Trophoblast cell (in vitro differentiated cells and primary cell): ENCODE results near the gene ZBTB7C.

ENCODE experiments used
- DNase-seq, 2 donors: peaks; one replicate each; pipeline ENCODE4 v3.0.0-alpha.2; 2016
- H2AFZ ChIP-seq: 2 replicates; pipeline ENCODE4 v1.6.1; 2013; ENCODE audit warnings: low read length, moderate library complexity, mild to moderate bottlenecking; ENCODE audit not compliant: insufficient read depth, poor library complexity
- H2AK5ac ChIP-seq: 2 replicates; pipeline ENCODE4 v1.6.1; 2013; ENCODE audit warnings: mild to moderate bottlenecking, low read length
- H2BK120ac ChIP-seq: 2 replicates; pipeline ENCODE4 v1.6.1; 2013; ENCODE audit warnings: low read length, mild to moderate bottlenecking, moderate library complexity; ENCODE audit not compliant: insufficient read depth, poor library complexity
- H2BK12ac ChIP-seq: 2 replicates; pipeline ENCODE4 v1.6.1; 2013; ENCODE audit warnings: mild to moderate bottlenecking, low read length, moderate library complexity
- H2BK5ac ChIP-seq: 2 replicates; pipeline ENCODE4 v1.6.1; 2013; ENCODE audit warnings: low read length, low read depth, moderate library complexity, mild to moderate bottlenecking; ENCODE audit not compliant: poor library complexity
- H3K14ac ChIP-seq: 2 replicates; pipeline ENCODE4 v1.6.1; 2013; ENCODE audit warnings: mild to moderate bottlenecking, low read length
- H3K18ac ChIP-seq: 2 replicates; pipeline ENCODE4 v1.6.1; 2013; ENCODE audit warnings: mild to moderate bottlenecking, low read length
- H3K23ac ChIP-seq: 2 replicates; pipeline ENCODE4 v1.6.1; 2013; ENCODE audit warnings: low read length
- H3K27ac ChIP-seq: 2 replicates; pipeline ENCODE4 v1.5.1; 2013; ENCODE audit warnings: low read depth, mild to moderate bottlenecking, inconsistent platforms, low read length, moderate library complexity
- H3K27me3 ChIP-seq: 2 replicates; pipeline ENCODE4 v1.6.1; 2013; ENCODE audit warnings: inconsistent platforms, mild to moderate bottlenecking, low read length, moderate library complexity; ENCODE audit not compliant: insufficient read depth
- H3K36me3 ChIP-seq, 2 experiments: 1 replicate in 1 of 2; 2 replicates in 1 of 2; pipeline ENCODE4 v1.6.1; 2013; ENCODE audit warnings: low read length in 2 of 2, mild to moderate bottlenecking in 2 of 2, moderate library complexity in 1 of 2; ENCODE audit not compliant: insufficient read depth in 2 of 2, control insufficient read depth in 1 of 2
- H3K4ac ChIP-seq: 2 replicates; pipeline ENCODE4 v1.6.1; 2013; ENCODE audit warnings: low read depth, mild to moderate bottlenecking, low read length, moderate library complexity
- H3K4me1 ChIP-seq, 2 experiments: 1 replicate in 1 of 2; 2 replicates in 1 of 2; pipeline ENCODE4 v1.6.1; 2013; ENCODE audit warnings: low read length in 2 of 2, mild to moderate bottlenecking in 2 of 2, moderate library complexity in 1 of 2; ENCODE audit not compliant: insufficient read depth in 2 of 2, control insufficient read depth in 1 of 2
- H3K4me2 ChIP-seq: 2 replicates; pipeline ENCODE4 v1.6.1; 2013; ENCODE audit warnings: inconsistent platforms, mild to moderate bottlenecking, low read length, moderate library complexity
- H3K4me3 ChIP-seq: 2 replicates; pipeline ENCODE4 v1.5.1; 2013; ENCODE audit warnings: mild to moderate bottlenecking, low read depth, low read length, inconsistent platforms
- H3K79me1 ChIP-seq: one replicate; pipeline ENCODE4 v1.6.1; 2013; ENCODE audit warnings: low read length
- H3K79me2 ChIP-seq: 2 replicates; pipeline ENCODE4 v1.6.1; 2013; ENCODE audit warnings: low read length, mild to moderate bottlenecking; ENCODE audit not compliant: control insufficient read depth, insufficient read depth, poor library complexity
- H3K9ac ChIP-seq: 2 replicates; pipeline ENCODE4 v1.6.1; 2013; ENCODE audit warnings: mild to moderate bottlenecking, low read length
- H3K9me3 ChIP-seq: 2 replicates; pipeline ENCODE4 v1.6.1; 2013; ENCODE audit warnings: low read depth, mild to moderate bottlenecking, control low read depth, inconsistent platforms, low read length; ENCODE audit not compliant: insufficient read depth
- H4K12ac ChIP-seq: 2 replicates; pipeline ENCODE4 v1.6.1; 2013; ENCODE audit warnings: low read depth, mild to moderate bottlenecking, low read length, moderate library complexity
- H4K8ac ChIP-seq: 2 replicates; pipeline ENCODE4 v1.6.1; 2013; ENCODE audit warnings: low read depth, mild to moderate bottlenecking, low read length, moderate library complexity
- H4K91ac ChIP-seq: one replicate; pipeline ENCODE4 v1.6.1; 2013; ENCODE audit warnings: low read depth, mild to moderate bottlenecking, low read length, moderate library complexity
- WGBS: extraction: QIAGEN DNeasy Blood & Tissue Kit; methylation state at CpG from one replicate; pipeline ENCODE4 v1.1.7; 2013; ENCODE audit warnings: missing lambda C conversion rate; ENCODE audit not compliant: insufficient read length, insufficient coverage; ENCODE audit errors: extremely low coverage; 5-methylcytosine and 5-hydroxymethylcytosine counted together

The ZBTB7C gene

DNA sequence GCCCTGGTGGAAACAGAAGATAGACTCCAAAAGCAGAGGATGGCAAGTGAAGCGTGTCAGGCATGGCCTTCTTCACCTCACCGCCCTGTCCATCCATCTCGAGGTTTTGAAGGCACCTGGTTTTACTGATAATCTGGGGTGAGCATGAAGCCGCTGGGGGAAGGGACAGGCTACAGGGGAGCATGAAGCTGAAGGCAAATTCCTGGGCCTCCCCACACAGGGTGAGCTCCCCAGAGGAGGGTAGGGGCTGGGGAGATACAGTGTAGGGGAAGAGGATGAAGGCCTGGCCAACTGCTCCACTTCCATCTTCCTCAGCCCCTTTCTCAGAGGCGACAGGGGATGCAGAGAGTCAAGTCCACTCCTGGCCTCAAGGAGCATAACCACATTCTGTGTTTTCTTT is 250.5 kb downstream of the ZBTB7C start:
- Histone ChIP-seq H3K9me3 (no peaks in the 10 kb centered on the region), H3K14ac (no peak overlapping the region), H3K4me3 (no peak overlapping the region), H3K18ac (no peak overlapping the region), H3K4me1 (peaks cover 9 to 10% of the 10 kb centered on the region in 2 experiments), H2BK120ac (no peak overlapping the region), H2AK5ac (no peak overlapping the region), H4K8ac (no peak overlapping the region), H3K9ac (no peak overlapping the region), H4K91ac (no peak overlapping the region), H3K23ac (no peak overlapping the region), H2AFZ (no peak overlapping the region), H4K12ac (no peak overlapping the region), H2BK5ac (no peak overlapping the region), H3K36me3 (no peaks in the 10 kb centered on the region), H3K27me3 (no peaks in the 10 kb centered on the region), H3K79me1 (peaks cover 10% of the 10 kb centered on the region), H3K4ac (no peak overlapping the region), H3K27ac (no peak overlapping the region), H3K4me2 (no peak overlapping the region), H3K79me2 (no peaks in the 10 kb centered on the region), H2BK12ac (no peak overlapping the region)
- WGBS, result no CpG with 5 or more reads among the region's 5 CpGs
- no peak for DNase-seq

DNA sequence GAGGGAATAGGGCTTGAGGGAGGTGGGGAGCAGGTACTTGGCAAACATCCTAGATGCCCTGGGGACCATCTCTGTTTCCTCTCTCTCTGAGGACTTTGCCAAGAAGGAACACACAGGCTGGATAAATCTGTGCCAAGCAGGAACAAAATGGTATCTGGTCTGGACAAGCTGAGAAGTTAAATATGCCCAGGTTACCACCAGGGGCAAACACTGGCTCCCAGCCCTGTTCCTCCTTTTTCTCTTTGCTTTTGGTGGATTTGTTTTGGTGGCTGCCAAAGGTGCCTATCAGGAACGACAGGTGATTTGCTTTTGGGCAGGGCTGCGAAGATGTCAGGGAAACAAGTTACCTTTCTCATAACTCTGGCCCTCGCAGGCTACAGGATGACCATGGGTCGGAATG is 251.2 kb downstream of the ZBTB7C start:
- H3K4me2 ChIP-seq, result no peak overlapping the region
- H4K8ac ChIP-seq, result no peak overlapping the region
- H4K91ac ChIP-seq, result no peak overlapping the region
- H3K27me3 ChIP-seq, result no peaks in the 10 kb centered on the region
- H3K9ac ChIP-seq, result no peak overlapping the region
- H3K4me1 ChIP-seq, result peaks cover 12 to 15% of the 10 kb centered on the region in 2 experiments
- WGBS, result no CpG with 5 or more reads among the region's 4 CpGs
- no peak overlapping the region for H3K4me3 ChIP-seq
- H2AK5ac ChIP-seq, result no peak overlapping the region
- no peak overlapping the region for H2BK5ac ChIP-seq
- H2AFZ ChIP-seq, result no peak overlapping the region
- no peak overlapping the region for H3K18ac ChIP-seq
- H2BK120ac ChIP-seq, result no peak overlapping the region
- no peaks in the 10 kb centered on the region for H3K36me3 ChIP-seq
- H4K12ac ChIP-seq, result no peak overlapping the region
- no peak for DNase-seq
- H3K4ac ChIP-seq, result no peak overlapping the region
- H3K79me1 ChIP-seq, result peaks cover 10% of the 10 kb centered on the region
- no peaks in the 10 kb centered on the region for H3K79me2 ChIP-seq
- no peak overlapping the region for H3K27ac ChIP-seq
- no peak overlapping the region for H2BK12ac ChIP-seq
- no peak overlapping the region for H3K23ac ChIP-seq
- H3K9me3 ChIP-seq, result no peaks in the 10 kb centered on the region
- H3K14ac ChIP-seq, result no peak overlapping the region

DNA sequence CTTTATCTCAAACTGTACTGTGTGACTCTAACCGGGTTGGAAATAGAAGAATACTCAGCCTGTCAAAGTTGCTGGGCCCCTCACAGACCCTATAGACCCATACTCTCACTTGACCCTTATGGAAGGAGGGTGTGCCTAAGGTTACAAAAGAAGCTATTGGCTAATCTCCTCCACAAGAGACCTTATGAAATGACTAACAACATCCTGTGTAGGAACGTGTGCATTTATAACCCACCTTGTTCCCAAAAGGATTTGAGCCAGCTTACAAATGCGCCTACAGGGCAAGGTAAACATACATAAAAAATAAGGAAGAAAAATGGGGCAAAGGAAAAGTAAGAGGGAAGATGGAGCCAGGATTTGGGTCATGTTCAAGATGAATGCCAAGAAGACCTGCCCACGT is 253.3 kb downstream of the ZBTB7C start:
- H2BK5ac ChIP-seq, result no peak overlapping the region
- no peak overlapping the region for H3K23ac ChIP-seq
- no peak overlapping the region for H3K27ac ChIP-seq
- no peak overlapping the region for H4K91ac ChIP-seq
- no peak overlapping the region for H4K8ac ChIP-seq
- H3K4me3 ChIP-seq, result no peak overlapping the region
- no peaks in the 10 kb centered on the region for H3K79me2 ChIP-seq
- WGBS, result no CpG with 5 or more reads among the region's 4 CpGs
- H3K4ac ChIP-seq, result no peak overlapping the region
- H2AFZ ChIP-seq, result no peak overlapping the region
- no peak overlapping the region for H2AK5ac ChIP-seq
- H3K4me2 ChIP-seq, result no peak overlapping the region
- H3K18ac ChIP-seq, result no peak overlapping the region
- no peaks in the 10 kb centered on the region for H3K27me3 ChIP-seq
- no peaks in the 10 kb centered on the region for H3K9me3 ChIP-seq
- H4K12ac ChIP-seq, result no peak overlapping the region
- peaks cover 15 to 25% of the 10 kb centered on the region in 2 experiments for H3K4me1 ChIP-seq
- no peak for DNase-seq
- H3K9ac ChIP-seq, result no peak overlapping the region
- peaks cover 5% of the 10 kb centered on the region for H3K79me1 ChIP-seq
- H3K14ac ChIP-seq, result no peak overlapping the region
- H3K36me3 ChIP-seq, result no peaks in the 10 kb centered on the region
- no peak overlapping the region for H2BK120ac ChIP-seq
- H2BK12ac ChIP-seq, result no peak overlapping the region

DNA sequence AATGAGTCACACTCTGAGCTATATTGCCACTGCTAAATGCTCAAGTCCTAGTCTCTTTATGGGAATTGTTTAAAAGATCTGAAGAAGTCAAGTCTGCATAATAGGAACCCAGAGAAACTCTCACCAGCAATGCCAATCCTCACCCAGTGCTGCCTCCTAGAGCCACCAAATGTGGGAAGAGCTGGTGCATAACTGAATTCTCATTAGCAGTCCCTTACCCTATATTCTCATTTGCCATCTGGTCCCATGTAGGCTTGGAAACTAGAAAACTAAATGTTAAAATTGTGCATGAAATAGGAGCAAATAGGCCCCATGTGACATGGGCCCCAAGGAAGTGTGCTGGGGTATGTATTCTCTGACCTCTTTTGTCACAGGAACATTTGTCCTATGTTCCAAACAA is 254.4 kb downstream of the ZBTB7C start:
- no peak overlapping the region for H4K8ac ChIP-seq
- H4K12ac ChIP-seq, result no peak overlapping the region
- H3K23ac ChIP-seq, result no peak overlapping the region
- no peaks in the 10 kb centered on the region for H3K9me3 ChIP-seq
- no peaks in the 10 kb centered on the region for H3K79me2 ChIP-seq
- no peak overlapping the region for H2BK5ac ChIP-seq
- no peak overlapping the region for H2BK120ac ChIP-seq
- no peaks in the 10 kb centered on the region for H3K27me3 ChIP-seq
- no peak overlapping the region for H3K27ac ChIP-seq
- H3K4ac ChIP-seq, result no peak overlapping the region
- no peak overlapping the region for H3K18ac ChIP-seq
- no peak overlapping the region for H2BK12ac ChIP-seq
- H3K9ac ChIP-seq, result no peak overlapping the region
- peaks cover 5% of the 10 kb centered on the region for H3K79me1 ChIP-seq
- H2AK5ac ChIP-seq, result no peak overlapping the region
- H3K14ac ChIP-seq, result no peak overlapping the region
- H3K4me1 ChIP-seq, result peaks cover 15 to 25% of the 10 kb centered on the region in 2 experiments
- H3K4me2 ChIP-seq, result no peak overlapping the region
- H3K4me3 ChIP-seq, result no peak overlapping the region
- no peak overlapping the region for H4K91ac ChIP-seq
- no peak overlapping the region for H2AFZ ChIP-seq
- DNase-seq, result no peak
- H3K36me3 ChIP-seq, result no peaks in the 10 kb centered on the region
